ENCODE data around the gene AIP. TPM values are rescaled to one million over a fixed set of nuclear protein-coding genes. Genes with fewer than 3 reads are reported as not detected.
"Not testable (repeated sequence)": the region's sequence is repeated elsewhere in the genome, so short reads cannot be mapped to it uniquely, and the experiment has no call there.

Gene AIP
- total RNA-seq, 1 donor from 2014 or later, result 45.9 TPM

DNA sequence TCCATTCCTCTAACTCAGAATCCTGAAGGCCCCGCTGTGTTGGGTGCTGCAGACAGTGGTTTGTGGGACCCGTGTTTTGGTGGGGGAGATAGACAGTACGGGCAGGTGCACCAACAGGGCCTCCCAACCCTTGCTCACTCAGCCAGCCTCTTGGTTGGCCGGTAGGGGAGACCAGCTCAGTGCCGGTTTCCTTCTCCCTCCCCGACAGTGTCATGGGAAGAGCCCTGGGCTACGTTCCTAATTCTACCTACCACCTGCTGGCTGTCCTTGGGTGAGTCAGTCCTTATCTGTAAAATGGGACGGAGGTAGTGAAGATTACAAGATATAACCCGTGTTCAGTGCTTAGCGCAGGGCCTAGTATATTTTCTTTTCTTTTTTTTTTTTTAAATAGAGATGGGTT, 19.6 kb upstream of the AIP start:
- peaks cover 2% of the 10 kb centered on the region for H3K36me3 ChIP-seq (ENCODE audit: control insufficient read depth, insufficient read depth, low read length)
- no peak for DNase-seq (ENCODE audit: low read depth)
- no peak for TF ChIP-seq CTCF (IDR thresholded peaks at IDR 0.05; ENCODE audit: insufficient read depth, low read length, poor library complexity, severe bottlenecking)
- H3K4me3 ChIP-seq (ENCODE audit: low read depth, low read length), result no peak overlapping the region
- no peaks in the 10 kb centered on the region for H3K27me3 ChIP-seq (ENCODE audit: control insufficient read depth, insufficient read depth, low read length)

GRCh38 chr11:67463680-67464410, 19.0 kb upstream of the AIP start:
- Histone ChIP-seq H3K27me3 (ENCODE audit: control insufficient read depth, insufficient read depth, low read length) (no peaks in the 10 kb centered on the region), H3K36me3 (ENCODE audit: control insufficient read depth, insufficient read depth, low read length) (peaks cover 2% of the 10 kb centered on the region), H3K4me3 (ENCODE audit: low read depth, low read length) (no peak overlapping the region)
- peak; percentile 29 for DNase-seq (ENCODE audit: low read depth)
- TF ChIP-seq CTCF (IDR thresholded peaks at IDR 0.05; ENCODE audit: insufficient read depth, low read length, poor library complexity, severe bottlenecking), result no peak

- Histone ChIP-seq H3K36me3 (ENCODE audit: control insufficient read depth, insufficient read depth, low read length) (peaks cover 2% of the 10 kb centered on the region), H3K27me3 (ENCODE audit: control insufficient read depth, insufficient read depth, low read length) (no peaks in the 10 kb centered on the region), H3K4me3 (ENCODE audit: low read depth, low read length) (peak overlapping the region; percentile 90)
- DNase-seq (ENCODE audit: low read depth), result peak; percentile 35
- no peak for TF ChIP-seq CTCF (IDR thresholded peaks at IDR 0.05; ENCODE audit: insufficient read depth, low read length, poor library complexity, severe bottlenecking)
Measured at GRCh38 chr11:67464411-67465188, 18.2 kb upstream of the AIP start.

- peaks cover 2% of the 10 kb centered on the region for H3K36me3 ChIP-seq (ENCODE audit: control insufficient read depth, insufficient read depth, low read length)
- no peak for TF ChIP-seq CTCF (IDR thresholded peaks at IDR 0.05; ENCODE audit: insufficient read depth, low read length, poor library complexity, severe bottlenecking)
- no peak for DNase-seq (ENCODE audit: low read depth)
- H3K4me3 ChIP-seq (ENCODE audit: low read depth, low read length), result peak overlapping the region; percentile 90
- H3K27me3 ChIP-seq (ENCODE audit: control insufficient read depth, insufficient read depth, low read length), result no peaks in the 10 kb centered on the region
Measured at GRCh38 chr11:67465189-67465510, 17.7 kb upstream of the AIP start.

GRCh38 chr11:67465530-67465929, 17.3 kb upstream of the AIP start:
- peak overlapping the region; percentile 90 for H3K4me3 ChIP-seq (ENCODE audit: low read depth, low read length)
- not testable (repeated sequence) for DNase-seq (ENCODE audit: low read depth); H3K27me3 ChIP-seq (ENCODE audit: control insufficient read depth, insufficient read depth, low read length); H3K36me3 ChIP-seq (ENCODE audit: control insufficient read depth, insufficient read depth, low read length)

DNA sequence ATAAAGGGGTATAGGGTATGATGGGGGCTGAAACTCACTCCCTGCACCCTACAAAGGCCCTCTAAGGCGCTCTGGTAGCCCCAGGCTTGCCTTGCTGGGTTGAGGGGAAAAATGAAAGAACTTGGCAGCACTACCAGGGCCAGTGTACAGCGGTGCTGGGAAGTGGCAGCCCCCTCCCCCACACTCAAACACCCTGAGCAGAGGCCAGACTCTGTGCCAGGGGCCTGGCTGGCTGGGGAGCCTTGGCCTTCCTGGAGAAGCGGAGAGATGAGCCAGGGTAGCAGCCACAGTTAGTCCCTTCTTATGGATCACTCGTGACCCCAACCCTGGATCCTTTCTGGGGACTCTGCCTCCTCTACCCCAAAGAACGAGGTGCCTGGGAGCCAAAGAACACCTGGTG, 16.5 kb upstream of the AIP start:
- TF ChIP-seq CTCF (IDR thresholded peaks at IDR 0.05; ENCODE audit: insufficient read depth, low read length, poor library complexity, severe bottlenecking), result no peak
- DNase-seq (ENCODE audit: low read depth), result no peak
- Histone ChIP-seq H3K27me3 (ENCODE audit: control insufficient read depth, insufficient read depth, low read length) (no peaks in the 10 kb centered on the region), H3K4me3 (ENCODE audit: low read depth, low read length) (no peak overlapping the region), H3K36me3 (ENCODE audit: control insufficient read depth, insufficient read depth, low read length) (peaks cover 2% of the 10 kb centered on the region)

Data from kidney epithelial cell (primary cell).